ENCODE data around the gene CBLN1.
"Not testable (repeated sequence)": the region's sequence is repeated elsewhere in the genome, so short reads cannot be mapped to it uniquely, and the experiment has no call there.

The CBLN1 gene

GRCh38 chr16:49260253-49260652 lies 21.4 kb downstream of the CBLN1 start:
- TF ChIP-seq ZFX (IDR thresholded peaks at IDR 0.05; ENCODE audit: borderline replicate concordance), result no peak
- no peak for TF ChIP-seq CTCF (IDR thresholded peaks at IDR 0.05)
- no peak overlapping the region for H3K27ac ChIP-seq

GRCh38 chr16:49259330-49259729 lies 22.3 kb downstream of the CBLN1 start:
- no peak overlapping the region for H3K27ac ChIP-seq
- TF ChIP-seq CTCF (IDR thresholded peaks at IDR 0.05), result no peak

- TF ChIP-seq ZFX (IDR thresholded peaks at IDR 0.05; ENCODE audit: borderline replicate concordance), result no peak
- TF ChIP-seq CTCF (IDR thresholded peaks at IDR 0.05), result no peak
- no peak overlapping the region for H3K27ac ChIP-seq
These were observed 30.9 kb downstream of the CBLN1 start for GRCh38 chr16:49250689-49251088.

GRCh38 chr16:49248227-49248626 lies 33.4 kb downstream of the CBLN1 start:
- H3K27ac ChIP-seq, result no peak overlapping the region
- TF ChIP-seq CTCF (IDR thresholded peaks at IDR 0.05), result no peak
- TF ChIP-seq ZFX (IDR thresholded peaks at IDR 0.05; ENCODE audit: borderline replicate concordance), result no peak

GRCh38 chr16:49236216-49236615 lies 45.4 kb downstream of the CBLN1 start:
- TF ChIP-seq CTCF (IDR thresholded peaks at IDR 0.05) (no peak), ZFX (IDR thresholded peaks at IDR 0.05; ENCODE audit: borderline replicate concordance) (no peak)
- no peak overlapping the region for H3K27ac ChIP-seq

- H3K27ac ChIP-seq, result not testable (repeated sequence)
These were observed 53.3 kb downstream of the CBLN1 start for GRCh38 chr16:49228335-49228734.

Data from 22Rv1 (cell line).